Nephron (organoid): ENCODE data around the gene PRKCA.
A peak's percentile ranks its signal among the peaks of the same experiment; 100 is the strongest.

Source experiments
- H3K27ac Mint-ChIP-seq, 3 experiments: 2 replicates each; pipeline ENCODE4 v1.8.0; 2020; ENCODE audit warnings: mixed read lengths in 3 of 3, mild to moderate bottlenecking in 2 of 3, moderate library complexity in 1 of 3
- H3K27me3 Mint-ChIP-seq: 2 replicates; pipeline ENCODE4 v1.8.0; 2021; ENCODE audit warnings: low read depth, mild to moderate bottlenecking, moderate library complexity, mixed read lengths
- H3K36me3 Mint-ChIP-seq: 2 replicates; pipeline ENCODE4 v1.8.0; 2020; ENCODE audit warnings: low read depth, mixed read lengths
- H3K4me1 Mint-ChIP-seq: 2 replicates; pipeline ENCODE4 v1.8.0; 2020; ENCODE audit warnings: mixed read lengths
- H3K4me3 Mint-ChIP-seq, 3 experiments: 2 replicates each; pipeline ENCODE4 v1.8.0; 2020; ENCODE audit warnings: mild to moderate bottlenecking in 3 of 3, mixed read lengths in 3 of 3, moderate library complexity in 2 of 3
- H3K9me3 Mint-ChIP-seq: 2 replicates; pipeline ENCODE4 v1.8.0; 2020; ENCODE audit warnings: mixed read lengths
- CTCF ChIP-seq, 3 experiments: fragments of 200-600 bp; sonication (generic); IDR thresholded peaks; one replicate each; pipeline ENCODE4 v1.5.0; 2021; ENCODE audit warnings: antibody characterized with exemption in 3 of 3; ENCODE audit not compliant: unreplicated experiment in 3 of 3

PRKCA gene

GRCh38 chr17:66635386-66636045 lies 333.1 kb downstream of the PRKCA start:
- Mint-ChIP-seq H3K27ac (peak overlapping the region in 1 of 3 experiments; percentile 51), H3K4me3 (no peak overlapping the region), H3K27me3 (no peaks in the 10 kb centered on the region), H3K9me3 (no peaks in the 10 kb centered on the region), H3K4me1 (peaks cover 11% of the 10 kb centered on the region), H3K36me3 (no peaks in the 10 kb centered on the region)
- TF ChIP-seq CTCF (IDR thresholded peaks at IDR 0.05; ENCODE audit: unreplicated experiment in 3 of 3) = no peak

- Mint-ChIP-seq H3K4me1 (peaks cover 11% of the 10 kb centered on the region), H3K27ac (no peak overlapping the region), H3K4me3 (no peak overlapping the region), H3K36me3 (no peaks in the 10 kb centered on the region), H3K9me3 (no peaks in the 10 kb centered on the region), H3K27me3 (no peaks in the 10 kb centered on the region)
- TF ChIP-seq CTCF (IDR thresholded peaks at IDR 0.05; ENCODE audit: unreplicated experiment in 3 of 3) = no peak
These were observed 333.7 kb downstream of the PRKCA start for GRCh38 chr17:66636111-66636510.

- Mint-ChIP-seq H3K27ac (no peak overlapping the region), H3K4me3 (no peak overlapping the region), H3K36me3 (peaks cover 5% of the 10 kb centered on the region), H3K27me3 (no peaks in the 10 kb centered on the region), H3K9me3 (no peaks in the 10 kb centered on the region), H3K4me1 (peaks cover 11% of the 10 kb centered on the region)
- no peak for TF ChIP-seq CTCF (IDR thresholded peaks at IDR 0.05; ENCODE audit: unreplicated experiment in 3 of 3)
These were observed 335.1 kb downstream of the PRKCA start for GRCh38 chr17:66637491-66637890.

- peaks cover 15% of the 10 kb centered on the region for H3K4me1 Mint-ChIP-seq
- no peaks in the 10 kb centered on the region for H3K9me3 Mint-ChIP-seq
- peaks cover 5% of the 10 kb centered on the region for H3K36me3 Mint-ChIP-seq
- H3K27me3 Mint-ChIP-seq = no peaks in the 10 kb centered on the region
- no peak overlapping the region for H3K27ac Mint-ChIP-seq
- TF ChIP-seq CTCF (IDR thresholded peaks at IDR 0.05; ENCODE audit: unreplicated experiment in 3 of 3) = no peak
- H3K4me3 Mint-ChIP-seq = no peak overlapping the region
These were observed 336.5 kb downstream of the PRKCA start for GRCh38 chr17:66638707-66639479.

GRCh38 chr17:66643815-66644710 lies 341.6 kb downstream of the PRKCA start:
- peak overlapping the region in 1 of 3 experiments; percentile 70 for H3K27ac Mint-ChIP-seq

More at GRCh38 chr17:66643815-66644710, 341.6 kb downstream of the PRKCA start:
- no peak for TF ChIP-seq CTCF (IDR thresholded peaks at IDR 0.05; ENCODE audit: unreplicated experiment in 3 of 3)
- Mint-ChIP-seq H3K27me3 (no peaks in the 10 kb centered on the region), H3K4me1 (peaks cover 11% of the 10 kb centered on the region), H3K4me3 (no peak overlapping the region), H3K9me3 (no peaks in the 10 kb centered on the region), H3K36me3 (peaks cover 9% of the 10 kb centered on the region)
